ENCODE measurements around the gene PITPNB. TPM values are rescaled to one million over a fixed set of nuclear protein-coding genes. Genes with fewer than 3 reads are reported as not detected.

PITPNB gene
- total and polyA plus RNA-seq, 2 of the 13 experiments (the other 11 are each of a cell fraction or from before 2014, with no cell fraction given): 17.0 to 30.1 TPM

GRCh38 chr22:27843441-27843840 lies 75.6 kb downstream of the PITPNB start:
- H3K27me3 ChIP-seq (ENCODE audit: control insufficient read depth in 1 of 2, insufficient read depth in 2 of 2, low read length in 2 of 2): no peaks in the 10 kb centered on the region
- no peaks in the 10 kb centered on the region; the same call in 1 of the 2 replicates for H4K20me1 ChIP-seq (ENCODE audit: insufficient read depth, low read length)
- POLR2A ChIA-PET: no interaction called here
- no peaks in the 10 kb centered on the region for H3K79me2 ChIP-seq (ENCODE audit: insufficient read depth, low read length)
- H3K36me3 ChIP-seq (replicated peaks in 1 of 2; ENCODE audit: control insufficient read depth in 1 of 2, insufficient read depth in 2 of 2, low read length in 2 of 2): peaks cover 1 to 11% of the 10 kb centered on the region in 2 experiments; a peak in 2 of 5 replicates
- no peak for TF ChIP-seq KDM5A (IDR thresholded peaks at IDR 0.05; ENCODE audit: borderline replicate concordance, low read length)
- TF ChIP-seq DR1 (CRISPR knock-in tag; IDR thresholded peaks at IDR 0.05): no peak
- no peak for TF ChIP-seq PHF20 (CRISPR knock-in tag; IDR thresholded peaks at IDR 0.05)
- TF ChIP-seq KLF16 (CRISPR knock-in tag; IDR thresholded peaks at IDR 0.05): no peak
- TF ChIP-seq DPF2 (CRISPR knock-in tag; IDR thresholded peaks at IDR 0.05; ENCODE audit: borderline replicate concordance, low read depth): no peak
- no peak for TF ChIP-seq ETS1 (CRISPR knock-in tag; IDR thresholded peaks at IDR 0.05)
- TF ChIP-seq ZNF274 (CRISPR knock-in tag; IDR thresholded peaks at IDR 0.05): no peak
- TF ChIP-seq SSRP1 (CRISPR knock-in tag; IDR thresholded peaks at IDR 0.05): no peak
- no peak for TF ChIP-seq PHF5A (CRISPR knock-in tag; IDR thresholded peaks at IDR 0.05; ENCODE audit: low read depth, unreplicated experiment)
- no peak for TF ChIP-seq ZFP1 (CRISPR knock-in tag; IDR thresholded peaks at IDR 0.05)
- TF ChIP-seq ZNF292 (CRISPR knock-in tag; IDR thresholded peaks at IDR 0.05; ENCODE audit: borderline replicate concordance, low read depth): no peak
- no peak for TF ChIP-seq MTA3 (CRISPR knock-in tag; IDR thresholded peaks at IDR 0.05)
- no peak for TF ChIP-seq ZSCAN29 (CRISPR knock-in tag; conservative IDR thresholded peaks at IDR 0.05)
- TF ChIP-seq ZNF724P (CRISPR knock-in tag; IDR thresholded peaks at IDR 0.05; ENCODE audit: borderline replicate concordance): no peak
- no peak for TF ChIP-seq TIGD3 (CRISPR knock-in tag; IDR thresholded peaks at IDR 0.05; ENCODE audit: borderline replicate concordance)
- TF ChIP-seq MED8 (CRISPR knock-in tag; IDR thresholded peaks at IDR 0.05; ENCODE audit: insufficient replicate concordance): no peak
- TF ChIP-seq MNT (IDR thresholded peaks at IDR 0.05): no peak
- no peak for TF ChIP-seq TRIM22 (IDR thresholded peaks at IDR 0.05)
- ATAC-seq (peak; percentile 18; the same call in 1 of the 3 replicates), DNase-seq (ENCODE audit: low spot score) (no peak), FAIRE-seq (no peak)
- no peaks in the 10 kb centered on the region for H3K9me3 ChIP-seq (ENCODE audit: low read length)
- CTCF ChIA-PET (ENCODE audit: low intra/inter-chr PET ratio, low total read pairs): no interaction called here
- intact Hi-C loops (cut with micrococcal nuclease; ENCODE audit: unreplicated experiment): no loop called here
- in situ Hi-C loops (cut with HindIII; ENCODE audit: extremely low pct_ligation_motif_present, low pct_unique_long_range_greater_than_20kb): loop anchor here (10.0 kb wide), 1 partner anchor 61 kb away; no protein-coding TSS in a partner anchor
- H3K9ac ChIP-seq (ENCODE audit: insufficient read depth, low read depth, low read length): no peak overlapping the region
- H3K4me2 ChIP-seq (ENCODE audit: low read depth, low read length): no peak overlapping the region
- no TSS peak for BruUV-seq (replicated peaks)
- no peak overlapping the region for H3K4me3 ChIP-seq (replicated peaks in 1 of 3; ENCODE audit: insufficient read depth in 1 of 3, low read depth in 2 of 3, low read length in 3 of 3)
- no peak overlapping the region for H2AFZ ChIP-seq (ENCODE audit: low read length)
- no peaks in the 10 kb centered on the region for H3K4me1 ChIP-seq (ENCODE audit: insufficient read depth, low read length)
- 77% methylated on average over 5 of the region's 7 CpGs for WGBS (ENCODE audit: low lambda C conversion rate)
- no peak overlapping the region for H3K27ac ChIP-seq (ENCODE audit: extremely low read length, insufficient read depth, low read length)
